GM12872 (cell line): ENCODE results near the gene BAG1.
A peak's percentile ranks its signal among the peaks of the same experiment; 100 is the strongest.

ENCODE experiments used
- CTCF ChIP-seq: IDR thresholded peaks from 3 replicates; pipeline ENCODE4 v1.5.1; 2011; ENCODE audit warnings: low read depth, mild to moderate bottlenecking, low read length, moderate library complexity; ENCODE audit not compliant: insufficient read depth

BAG1 gene

GRCh38 chr9:33227008-33227398, 37.5 kb downstream of the BAG1 start:
- TF ChIP-seq CTCF = no peak

- peak; percentile 62 for TF ChIP-seq CTCF
These were observed 39.0 kb downstream of the BAG1 start for GRCh38 chr9:33225319-33226147.

- peak; percentile 66 for TF ChIP-seq CTCF
These were observed 40.8 kb downstream of the BAG1 start for GRCh38 chr9:33223696-33224095.

- TF ChIP-seq CTCF = no peak
These were observed 42.5 kb downstream of the BAG1 start for GRCh38 chr9:33222031-33222430.

GRCh38 chr9:33221568-33221884, 43.0 kb downstream of the BAG1 start:
- TF ChIP-seq CTCF = no peak

- TF ChIP-seq CTCF = no peak
These were observed 43.6 kb downstream of the BAG1 start for GRCh38 chr9:33220681-33221567.

- TF ChIP-seq CTCF = no peak
These were observed 52.7 kb downstream of the BAG1 start for GRCh38 chr9:33211695-33212393.
